Ramos (cell line): ENCODE measurements around the gene SLC37A1.

Experiments
- in situ Hi-C: fragments of 300-500 bp; cut with MboI; formaldehyde crosslinking; loops from one replicate; pipeline ENCODE4 v1.14.3; 2022; ENCODE audit warnings: low sequenced_read_pairs; ENCODE audit not compliant: unreplicated experiment

SLC37A1 gene

GRCh38 chr21:42476388-42477331 lies 37.0 kb upstream of the SLC37A1 start:
- in situ Hi-C loops = no loop called here

- in situ Hi-C loops = no loop called here
Measured at GRCh38 chr21:42478504-42478903, 35.1 kb upstream of the SLC37A1 start.

DNA sequence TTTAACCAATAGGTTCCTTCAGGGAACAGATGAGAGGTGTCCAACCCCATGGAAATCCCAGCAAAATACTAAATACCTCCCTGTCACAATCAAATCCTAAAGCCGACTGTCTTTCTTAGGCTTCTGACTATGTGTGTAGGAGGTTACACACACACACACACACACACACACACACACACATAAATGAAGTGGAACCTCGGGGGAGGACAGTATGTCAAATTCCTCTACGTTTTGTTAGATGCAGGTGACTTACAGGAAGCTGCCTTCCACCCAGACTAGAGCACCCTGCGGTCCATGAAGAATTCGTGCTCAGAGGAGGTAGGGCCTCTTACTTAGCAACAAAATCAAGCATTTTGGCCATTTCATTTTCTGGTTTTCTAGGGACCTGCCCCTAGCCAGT lies 34.1 kb upstream of the SLC37A1 start:
- in situ Hi-C loops = no loop called here

DNA sequence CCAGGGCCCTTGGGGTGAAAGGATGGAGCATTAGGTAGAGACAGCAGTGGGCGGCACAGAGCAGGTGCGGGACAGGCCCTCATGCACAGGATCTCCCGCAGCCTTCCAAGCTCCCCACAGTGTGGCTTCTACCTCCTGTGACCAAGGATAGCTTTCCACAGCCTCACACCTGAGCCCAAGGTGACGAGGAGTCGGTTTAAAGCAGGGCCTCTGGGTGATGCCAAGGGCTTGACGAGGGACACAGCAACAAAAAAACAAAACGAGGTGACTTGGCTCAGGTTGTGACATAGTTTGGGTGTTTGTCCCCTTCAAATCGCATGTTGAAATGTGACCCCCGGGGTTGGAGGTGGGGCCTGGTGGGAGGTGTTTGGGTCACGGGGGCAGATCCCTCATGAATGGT lies 32.9 kb upstream of the SLC37A1 start:
- in situ Hi-C loops = no loop called here

- in situ Hi-C loops = no loop called here
Measured at GRCh38 chr21:42481169-42481568, 32.5 kb upstream of the SLC37A1 start.

DNA sequence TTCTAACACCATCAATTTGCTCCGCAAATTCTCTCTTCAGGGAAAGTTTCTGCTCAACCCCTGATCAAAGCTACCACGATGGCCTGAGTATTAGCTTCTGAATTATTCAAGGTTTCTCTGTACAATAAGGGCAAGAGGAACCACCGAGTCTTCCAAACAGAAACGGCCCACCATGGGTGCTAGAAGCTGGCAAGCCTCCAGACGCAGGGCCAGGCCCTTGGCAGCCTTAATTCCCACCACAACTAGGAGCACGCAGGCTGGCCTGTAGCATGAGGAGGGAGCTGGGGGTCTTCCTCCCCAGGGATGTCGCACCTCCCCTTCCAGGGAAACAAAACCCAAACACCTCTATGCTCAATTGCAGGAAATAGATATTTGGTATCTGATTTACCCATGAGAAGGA lies 28.7 kb upstream of the SLC37A1 start:
- in situ Hi-C loops = no loop called here

DNA sequence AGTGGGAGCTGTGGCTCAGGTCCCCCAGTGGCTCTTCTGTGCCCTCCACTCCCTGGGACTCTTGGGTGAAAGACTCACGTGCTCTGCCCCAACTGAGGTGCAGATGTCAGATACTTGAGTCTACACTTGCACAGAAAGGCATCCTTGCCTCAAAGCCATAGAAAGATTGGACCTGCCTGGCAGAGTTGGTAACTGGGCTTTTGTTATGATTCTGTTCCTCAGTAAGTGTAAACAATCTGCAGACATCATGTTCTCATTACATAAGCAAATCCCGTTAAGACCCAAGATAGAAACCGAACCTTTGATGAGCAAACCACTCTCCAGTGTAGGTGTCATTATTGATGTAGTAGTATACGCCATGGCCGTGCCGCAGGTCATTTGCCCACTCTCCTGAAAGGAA lies 27.6 kb upstream of the SLC37A1 start:
- in situ Hi-C loops = no loop called here

DNA sequence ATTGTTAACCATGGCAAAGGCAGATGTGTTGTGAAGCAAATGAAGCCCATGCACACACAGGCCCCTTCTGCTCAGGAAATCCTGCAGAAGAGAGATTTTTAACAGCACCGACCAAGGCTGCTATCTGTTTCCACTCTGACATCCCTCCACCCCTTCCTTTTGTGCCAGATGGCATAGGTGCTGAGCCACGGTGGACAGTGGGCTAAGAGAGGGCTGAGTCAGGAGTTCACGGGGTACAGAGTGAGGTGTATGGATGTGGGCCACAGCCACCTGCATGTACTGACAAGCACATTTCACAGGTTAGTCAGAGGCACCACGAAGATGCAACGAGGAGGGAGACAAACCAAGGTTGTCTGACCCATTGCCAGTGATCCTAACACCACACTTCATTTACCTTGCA lies 27.1 kb upstream of the SLC37A1 start:
- in situ Hi-C loops = no loop called here

DNA sequence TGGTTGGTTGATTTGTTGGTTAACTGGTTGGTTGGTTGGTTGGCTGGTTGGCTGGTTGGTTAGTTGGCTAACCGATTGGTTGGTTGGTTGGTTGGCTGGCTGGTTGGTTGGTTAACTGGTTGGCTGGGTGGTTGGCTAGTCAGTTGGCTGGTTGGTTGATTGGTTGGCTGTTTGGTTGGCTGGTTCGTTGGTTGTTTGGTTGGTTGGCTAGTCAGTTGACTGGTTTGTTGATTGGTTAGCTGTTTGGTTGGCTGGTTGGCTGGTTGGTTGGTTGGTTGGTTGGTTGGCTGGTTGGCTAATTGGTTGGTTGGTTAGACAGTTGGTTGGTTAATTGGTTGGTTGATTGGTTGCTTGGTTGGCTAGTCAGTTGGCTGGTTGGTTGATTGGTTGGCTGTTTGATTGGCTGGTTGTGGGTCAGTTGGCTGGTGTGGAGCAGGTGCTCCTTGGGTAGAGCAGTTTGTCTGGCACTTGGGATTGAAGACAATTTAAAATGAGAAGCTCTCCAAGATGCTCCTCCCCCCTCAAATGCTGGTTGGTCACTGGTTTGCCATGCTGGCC lies 24.6 kb upstream of the SLC37A1 start:
- in situ Hi-C loops = no loop called here

- in situ Hi-C loops = no loop called here
Measured at GRCh38 chr21:42489991-42490390, 23.7 kb upstream of the SLC37A1 start.

DNA sequence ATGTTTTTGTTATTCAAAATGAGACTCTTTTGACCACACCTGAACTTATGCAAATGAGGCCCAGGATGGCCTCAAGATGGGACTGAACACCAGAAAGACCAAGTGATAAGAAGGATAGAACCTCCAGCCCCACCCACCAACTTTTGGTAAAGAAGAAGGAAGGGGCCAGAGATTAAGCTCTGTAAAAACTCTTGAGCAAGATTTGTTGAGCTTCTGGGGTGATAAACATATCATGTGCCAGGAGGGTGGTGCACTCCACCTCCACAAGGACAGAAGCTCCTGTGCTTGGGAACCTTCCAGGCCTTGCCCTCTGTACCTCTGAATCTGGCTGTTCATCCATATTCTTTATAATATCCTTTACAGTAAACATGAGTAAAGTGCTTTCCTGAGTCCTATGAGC lies 22.9 kb upstream of the SLC37A1 start:
- in situ Hi-C loops = no loop called here

GRCh38 chr21:42491328-42491727 lies 22.3 kb upstream of the SLC37A1 start:
- in situ Hi-C loops = no loop called here

DNA sequence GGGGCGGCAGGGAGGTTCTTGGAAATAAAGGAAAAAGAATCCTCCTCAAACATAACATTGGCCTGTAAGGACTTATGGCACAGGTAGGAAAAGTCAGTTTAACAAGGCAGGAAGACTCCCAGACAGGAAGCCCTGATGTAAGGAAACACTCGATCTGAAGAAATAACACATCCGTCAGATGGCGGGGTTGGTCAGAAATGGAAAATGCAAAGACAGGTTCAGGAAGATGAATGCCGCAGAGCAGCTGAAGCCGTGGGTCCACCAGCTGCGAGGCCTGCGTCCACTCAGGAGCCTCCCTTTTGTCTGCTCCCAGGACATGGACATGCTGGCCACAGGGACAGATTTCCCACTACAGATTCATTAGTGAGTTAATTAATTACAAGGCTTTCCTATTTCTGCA lies 21.5 kb upstream of the SLC37A1 start:
- in situ Hi-C loops = no loop called here

- in situ Hi-C loops = no loop called here
Measured at GRCh38 chr21:42493109-42494060, 20.3 kb upstream of the SLC37A1 start.

DNA sequence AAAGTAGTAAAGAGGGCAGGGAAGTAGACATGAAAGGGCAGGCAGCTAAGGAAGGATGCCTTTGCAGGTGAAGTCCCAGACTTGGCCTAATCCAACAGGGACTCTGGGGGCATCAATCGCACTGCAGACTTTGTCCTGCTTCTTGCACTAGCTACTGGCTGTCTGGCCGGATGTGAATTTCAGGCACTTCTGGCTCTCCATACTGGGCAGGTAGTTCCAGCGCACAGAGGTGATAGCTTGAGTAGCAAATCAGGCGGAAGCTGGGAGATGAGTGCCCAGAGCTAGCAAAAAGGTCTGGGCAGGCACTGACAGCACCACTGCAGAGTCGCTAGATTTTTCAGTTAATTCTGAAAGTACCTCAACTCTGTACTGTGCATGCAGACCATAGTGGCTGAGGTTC lies 18.6 kb upstream of the SLC37A1 start:
- in situ Hi-C loops = no loop called here

GRCh38 chr21:42495765-42496119 lies 17.9 kb upstream of the SLC37A1 start:
- in situ Hi-C loops = no loop called here

DNA sequence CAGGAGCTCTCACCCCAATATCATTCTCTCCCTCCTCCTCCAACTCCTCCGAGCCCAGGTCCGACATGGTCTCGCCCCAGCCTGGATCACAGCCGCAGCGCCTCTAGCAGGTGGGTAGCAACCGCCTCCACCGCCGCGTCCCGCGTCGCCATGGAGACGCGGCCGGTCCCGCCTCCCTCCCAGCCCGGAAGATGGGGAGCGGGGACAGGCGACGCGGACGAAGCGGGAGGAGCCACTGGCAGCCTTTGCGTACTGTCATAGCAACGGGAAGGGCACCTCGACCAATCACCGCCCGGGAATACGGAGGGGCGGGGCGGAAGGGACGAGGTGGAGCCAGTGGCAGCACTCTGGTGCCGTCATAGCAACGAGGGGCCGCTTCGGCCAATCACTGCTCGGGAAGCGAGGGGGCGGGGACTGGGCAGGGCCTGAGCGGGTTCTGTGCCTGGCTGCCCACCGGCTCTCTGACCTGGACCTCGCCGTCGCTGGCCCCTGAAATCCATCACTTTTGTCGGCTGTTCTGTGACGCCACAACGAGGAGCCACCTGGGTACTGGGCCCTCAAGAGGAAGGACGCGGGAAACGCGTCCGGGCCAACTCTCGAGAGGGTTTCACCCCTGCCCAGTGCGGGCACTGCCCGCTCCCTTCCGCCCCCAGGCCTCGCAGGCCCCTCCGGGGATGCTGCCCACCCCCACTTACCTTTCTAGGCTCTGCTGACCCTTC lies 17.4 kb upstream of the SLC37A1 start, which contains the start of gene RSPH1:
RSPH1 (minus strand) TSS at position 105 of the 719 bp plus-strand sequence; CDS start at position 67, 38 bp downstream.
- in situ Hi-C loops = no loop called here

GRCh38 chr21:42496839-42497202 lies 16.8 kb upstream of the SLC37A1 start:
- in situ Hi-C loops = no loop called here

DNA sequence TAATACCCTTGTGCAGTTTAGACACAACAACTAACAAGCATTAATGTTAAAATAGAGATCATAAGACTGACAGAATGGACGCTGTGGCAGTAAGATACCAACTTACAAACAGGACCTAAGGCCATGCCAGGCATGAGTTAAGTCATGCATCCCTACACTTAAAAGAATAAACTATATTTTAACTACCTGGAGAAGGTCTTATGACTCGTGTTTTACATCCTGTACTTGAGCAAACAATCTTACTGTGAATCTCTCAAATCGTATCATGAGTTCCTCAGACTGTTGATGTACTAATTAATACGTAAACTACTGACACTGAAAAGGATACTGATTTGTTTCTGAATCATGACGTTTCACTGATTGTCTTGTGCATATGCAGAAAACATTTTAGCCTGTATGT lies 15.6 kb upstream of the SLC37A1 start:
- in situ Hi-C loops = no loop called here

GRCh38 chr21:42499444-42500112 lies 14.1 kb upstream of the SLC37A1 start:
- in situ Hi-C loops = no loop called here
